ENCODE results near the gene ZNF79. TPM values are rescaled to one million over a fixed set of nuclear protein-coding genes. Genes with fewer than 3 reads are reported as not detected.

ZNF79 gene
- total and polyA plus RNA-seq, 3 experiments from 2014 or later = 6.8 to 19.7 (median 19.1) TPM

DNA sequence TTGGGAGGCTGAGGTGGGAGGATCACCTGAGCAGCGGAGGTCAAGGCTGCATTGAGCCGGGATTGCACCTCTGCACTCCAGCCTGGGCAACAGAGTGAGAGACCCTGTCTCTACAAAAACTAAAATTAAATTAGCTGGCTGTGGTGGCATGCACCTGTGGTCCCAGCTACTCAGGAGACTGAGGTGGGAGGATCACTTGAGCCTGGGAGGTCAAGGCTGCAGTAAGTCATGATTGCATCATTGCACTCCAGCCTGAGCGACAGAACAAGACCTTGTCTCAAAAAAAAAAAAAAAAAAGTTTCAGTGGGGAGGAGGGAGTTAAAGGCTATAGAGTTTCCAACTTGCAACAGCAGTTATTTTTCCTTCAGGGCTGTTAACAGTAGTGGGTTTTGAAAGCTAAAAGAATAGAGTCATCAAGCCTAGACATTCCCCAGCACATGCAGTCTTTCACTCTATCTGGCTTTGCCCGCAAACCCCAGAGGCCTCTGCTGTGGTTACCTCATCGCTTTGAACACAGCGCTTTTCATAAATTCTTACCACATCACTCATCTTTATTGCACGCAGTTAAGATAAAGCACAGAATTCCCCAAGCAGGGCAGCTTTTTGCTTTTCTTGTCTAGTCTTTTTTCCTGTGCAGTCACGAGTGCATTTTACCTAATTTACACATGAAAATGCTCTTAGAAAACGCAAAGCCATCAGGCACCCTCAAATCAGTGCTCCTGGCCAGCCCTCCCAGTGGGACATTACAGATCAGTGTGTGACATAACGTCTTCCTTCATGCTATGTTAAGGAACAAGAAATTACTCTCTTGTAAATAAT is 35.9 kb upstream of the ZNF79 start:
- Mint-ChIP-seq H3K4me1 (peaks cover 23 to 30% (median 24%) of the 10 kb centered on the region in 3 donors), H3K27ac (peak overlapping the region; percentile 24 to 83 (median 70)), H3K27me3 (peaks cover 49 to 69% of the 10 kb centered on the region in 2 donors), H3K9me3 (no peaks in the 10 kb centered on the region), H3K36me3 (no peaks in the 10 kb centered on the region), H3K4me3 (peak overlapping the region in 5 of 7 donors; percentile 2 to 41 (median 18))
- peak; percentile 76 to 95 (median 90) for DNase-seq
- Histone ChIP-seq H3K27me3 (ENCODE audit: insufficient read depth, low read length, poor library complexity, severe bottlenecking) (peaks cover 72% of the 10 kb centered on the region), H3K4me1 (ENCODE audit: insufficient read depth, low read length) (peaks cover 19% of the 10 kb centered on the region), H3K36me3 (ENCODE audit: insufficient read depth, low read length) (no peaks in the 10 kb centered on the region), H3K27ac (ENCODE audit: low read depth, low read length) (no peak overlapping the region), H3K4me3 (ENCODE audit: low read length) (peak overlapping the region; percentile 10), H3K9me3 (ENCODE audit: low read length) (no peaks in the 10 kb centered on the region)
- POLR2A ChIA-PET = interaction anchor here (0.6 to 1.5 kb wide), 6 partner anchors 9 to 474 kb away, joined by 3 to 6 read pairs (median 3); partner anchors contain the start of genes RALGPS1 and SLC2A8
- CTCF ChIA-PET = interaction anchor here (1.3 kb wide), 1 partner anchor 9 kb away, joined by 5 read pairs; the partner anchor contains the start of gene SLC2A8

DNA sequence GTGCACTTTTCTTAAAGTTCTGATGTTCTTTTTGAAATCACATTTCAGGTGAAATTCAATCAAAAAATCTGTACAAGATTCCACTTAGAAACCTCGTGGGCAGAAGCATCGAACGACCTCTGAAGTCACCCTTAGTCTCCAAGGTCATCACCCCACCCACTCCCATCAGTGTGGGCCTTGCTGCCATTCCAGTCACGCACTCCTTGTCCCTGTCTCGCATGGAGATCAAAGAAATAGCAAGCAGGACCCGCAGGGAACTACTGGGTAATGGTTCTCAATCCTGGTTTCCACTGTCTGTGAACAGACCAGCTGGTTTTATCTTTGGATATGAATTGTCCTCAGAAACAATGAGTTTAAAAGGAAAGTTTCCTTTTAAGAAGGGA is 35.3 kb upstream of the ZNF79 start:
- Mint-ChIP-seq H3K36me3 (no peaks in the 10 kb centered on the region), H3K4me1 (peaks cover 23 to 30% (median 24%) of the 10 kb centered on the region in 3 donors), H3K27ac (peak overlapping the region in 7 of 8 donors; percentile 24 to 83 (median 77)), H3K4me3 (peak overlapping the region in 3 of 7 donors; percentile 14 to 41 (median 18)), H3K9me3 (no peaks in the 10 kb centered on the region), H3K27me3 (peaks cover 45 to 70% of the 10 kb centered on the region in 2 donors)
- H3K4me3 ChIP-seq (ENCODE audit: low read length) = peak overlapping the region; percentile 10
- ChIA-PET POLR2A (interaction anchor here (0.6 to 1.5 kb wide), 5 partner anchors 8 to 387 kb away, joined by 3 to 6 read pairs (median 3); partner anchors contain the start of gene SLC2A8), CTCF (interaction anchor here (1.3 kb wide), 1 partner anchor 8 kb away, joined by 5 read pairs; the partner anchor contains the start of gene SLC2A8)
- no peak for DNase-seq
- peaks cover 19% of the 10 kb centered on the region for H3K4me1 ChIP-seq (ENCODE audit: insufficient read depth, low read length)
- H3K36me3 ChIP-seq (ENCODE audit: insufficient read depth, low read length) = no peaks in the 10 kb centered on the region
- H3K27me3 ChIP-seq (ENCODE audit: insufficient read depth, low read length, poor library complexity, severe bottlenecking) = peaks cover 67% of the 10 kb centered on the region
- H3K27ac ChIP-seq (ENCODE audit: low read depth, low read length) = no peak overlapping the region
- no peaks in the 10 kb centered on the region for H3K9me3 ChIP-seq (ENCODE audit: low read length)

DNA sequence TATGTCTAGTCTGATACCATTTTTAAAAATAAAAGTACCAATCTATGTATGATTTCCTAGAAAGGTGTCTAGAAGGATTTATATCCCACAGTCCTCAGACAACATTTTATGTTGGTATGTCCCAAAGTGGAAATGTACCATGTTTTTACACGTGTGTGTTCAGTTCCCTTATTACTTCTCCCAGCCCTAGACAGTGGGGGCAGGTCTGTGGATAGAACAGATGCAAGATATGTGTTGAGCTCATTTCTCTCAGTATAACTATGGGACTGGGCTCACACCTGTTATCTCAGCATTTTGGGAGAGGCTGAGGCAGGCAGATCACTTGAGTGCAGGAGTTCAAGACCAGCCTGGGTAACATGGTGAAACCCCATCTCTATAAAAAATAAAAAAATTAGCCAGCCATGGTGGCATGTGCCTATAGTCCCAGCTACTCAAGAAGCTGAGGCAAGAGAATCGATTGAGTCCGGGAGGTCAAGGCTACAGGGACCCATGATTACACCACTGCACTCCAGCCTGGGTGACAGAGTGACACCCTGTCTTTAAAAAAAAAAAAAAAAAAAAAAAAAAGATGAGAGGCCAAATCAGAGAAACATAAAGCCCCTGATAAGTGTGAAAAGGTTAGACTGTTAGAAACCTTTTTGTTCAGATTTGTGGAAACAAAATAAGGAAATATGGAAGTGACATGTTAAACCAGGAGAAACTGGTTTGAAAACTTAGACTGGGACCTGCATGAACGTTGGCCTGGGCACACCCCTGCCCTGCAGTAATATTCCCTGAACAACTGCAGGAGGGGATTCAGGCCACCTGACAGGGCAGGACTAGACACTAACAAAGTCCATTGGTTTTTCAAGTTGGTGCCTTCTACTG is 34.6 kb upstream of the ZNF79 start:
- Mint-ChIP-seq H3K36me3 (no peaks in the 10 kb centered on the region), H3K27me3 (peaks cover 37 to 67% of the 10 kb centered on the region in 2 donors), H3K27ac (peak overlapping the region in 3 of 8 donors; percentile 17 to 82 (median 55))

DNA sequence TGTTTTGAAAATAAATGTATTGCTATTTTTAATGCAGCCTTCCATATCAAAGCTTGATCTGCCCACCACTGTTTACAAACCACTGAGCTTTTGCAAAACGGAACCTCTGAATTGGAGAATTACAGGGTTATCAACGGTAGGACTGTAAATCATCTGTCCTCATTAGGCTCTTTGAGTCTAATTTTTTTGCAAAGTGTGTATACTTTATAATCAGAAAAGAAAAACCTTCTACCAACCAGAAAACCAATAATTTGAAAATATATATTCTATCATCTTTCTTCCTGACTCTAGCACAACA is 34.0 kb upstream of the ZNF79 start:
- peaks cover 31 to 64% of the 10 kb centered on the region in 2 donors for H3K27me3 Mint-ChIP-seq
- H3K9me3 ChIP-seq (ENCODE audit: low read length) = no peaks in the 10 kb centered on the region
- ChIA-PET POLR2A (no interaction called here), CTCF (interaction anchor here (0.6 kb wide), 1 partner anchor 494 kb away, joined by 3 read pairs; no protein-coding TSS in a partner anchor)
- peaks cover 19% of the 10 kb centered on the region for H3K4me1 ChIP-seq (ENCODE audit: insufficient read depth, low read length)
- H3K27ac ChIP-seq (ENCODE audit: low read depth, low read length) = no peak overlapping the region
- H3K9me3 Mint-ChIP-seq = no peaks in the 10 kb centered on the region
- peak overlapping the region in 1 of 8 donors; percentile 17 for H3K27ac Mint-ChIP-seq
- no peak overlapping the region for H3K4me3 ChIP-seq (ENCODE audit: low read length)
- H3K36me3 ChIP-seq (ENCODE audit: insufficient read depth, low read length) = no peaks in the 10 kb centered on the region
- H3K36me3 Mint-ChIP-seq = no peaks in the 10 kb centered on the region
- peaks cover 23 to 30% (median 24%) of the 10 kb centered on the region in 3 donors for H3K4me1 Mint-ChIP-seq
- peaks cover 54% of the 10 kb centered on the region for H3K27me3 ChIP-seq (ENCODE audit: insufficient read depth, low read length, poor library complexity, severe bottlenecking)
- DNase-seq = no peak
- H3K4me3 Mint-ChIP-seq = no peak overlapping the region

More for the DNA sequence above, 34.6 kb upstream of the ZNF79 start:
- Histone ChIP-seq H3K36me3 (ENCODE audit: insufficient read depth, low read length) (no peaks in the 10 kb centered on the region), H3K4me3 (ENCODE audit: low read length) (no peak overlapping the region), H3K27ac (ENCODE audit: low read depth, low read length) (no peak overlapping the region), H3K9me3 (ENCODE audit: low read length) (no peaks in the 10 kb centered on the region), H3K27me3 (ENCODE audit: insufficient read depth, low read length, poor library complexity, severe bottlenecking) (peaks cover 59% of the 10 kb centered on the region), H3K4me1 (ENCODE audit: insufficient read depth, low read length) (peaks cover 19% of the 10 kb centered on the region)
- Mint-ChIP-seq H3K9me3 (no peaks in the 10 kb centered on the region), H3K4me3 (no peak overlapping the region), H3K4me1 (peaks cover 23 to 30% (median 24%) of the 10 kb centered on the region in 3 donors)
- POLR2A ChIA-PET = no interaction called here
- no peak for DNase-seq
- CTCF ChIA-PET = no interaction called here

DNA sequence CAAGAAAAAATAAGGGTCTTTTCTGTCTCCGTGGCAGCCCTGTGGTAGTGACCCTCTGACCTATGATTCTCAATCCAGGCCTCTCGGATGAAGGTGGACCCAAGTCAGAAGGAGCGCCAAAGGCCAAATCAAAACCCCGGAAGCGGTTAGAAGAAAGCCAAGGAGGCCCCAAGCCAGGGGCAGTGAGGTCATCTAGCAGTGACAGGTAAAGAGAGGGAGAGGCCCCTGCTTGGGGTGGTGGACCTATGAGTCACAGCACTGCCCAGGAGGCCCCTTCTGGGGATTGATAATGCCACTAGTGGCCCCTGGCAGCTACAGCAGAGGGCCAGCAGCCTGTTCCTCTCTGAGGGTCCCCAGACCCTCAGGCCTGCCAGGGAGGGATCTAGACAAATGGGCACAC is 33.6 kb upstream of the ZNF79 start:
- no peak overlapping the region for H3K27ac Mint-ChIP-seq
- CTCF ChIA-PET = interaction anchor here (0.6 kb wide), 1 partner anchor 495 kb away, joined by 3 read pairs; no protein-coding TSS in a partner anchor
- POLR2A ChIA-PET = no interaction called here
- peaks cover 19% of the 10 kb centered on the region for H3K4me1 ChIP-seq (ENCODE audit: insufficient read depth, low read length)
- H3K9me3 Mint-ChIP-seq = no peaks in the 10 kb centered on the region
- peaks cover 52% of the 10 kb centered on the region for H3K27me3 ChIP-seq (ENCODE audit: insufficient read depth, low read length, poor library complexity, severe bottlenecking)
- H3K4me3 ChIP-seq (ENCODE audit: low read length) = no peak overlapping the region
- peaks cover 29 to 60% of the 10 kb centered on the region in 2 donors for H3K27me3 Mint-ChIP-seq
- H3K9me3 ChIP-seq (ENCODE audit: low read length) = no peaks in the 10 kb centered on the region
- no peak overlapping the region for H3K4me3 Mint-ChIP-seq
- no peaks in the 10 kb centered on the region for H3K36me3 ChIP-seq (ENCODE audit: insufficient read depth, low read length)
- H3K27ac ChIP-seq (ENCODE audit: low read depth, low read length) = no peak overlapping the region
- no peaks in the 10 kb centered on the region for H3K36me3 Mint-ChIP-seq
- H3K4me1 Mint-ChIP-seq = peaks cover 23 to 32% (median 24%) of the 10 kb centered on the region in 3 donors
- DNase-seq = no peak

DNA sequence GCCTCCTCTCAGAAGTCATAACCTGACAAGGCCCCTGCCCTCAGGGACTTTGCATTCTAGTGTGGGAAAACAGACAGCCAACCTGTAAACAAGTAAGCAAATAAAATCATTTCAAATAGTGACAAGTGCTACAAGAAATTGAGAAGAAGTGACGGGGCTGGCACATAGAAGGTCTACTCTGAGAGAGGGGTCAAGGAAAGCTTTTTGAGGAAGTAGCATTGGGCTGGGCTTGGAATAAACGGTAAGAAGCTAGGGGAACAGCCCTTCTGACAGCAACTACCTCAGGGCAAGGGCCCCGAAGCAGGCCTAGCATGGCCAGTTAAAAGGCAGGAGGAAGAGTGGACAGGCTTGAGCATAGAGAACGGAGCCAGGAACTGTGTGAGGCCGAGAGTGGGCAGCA is 32.0 kb upstream of the ZNF79 start:
- no peaks in the 10 kb centered on the region for H3K36me3 Mint-ChIP-seq
- Histone ChIP-seq H3K4me1 (ENCODE audit: insufficient read depth, low read length) (peaks cover 29% of the 10 kb centered on the region), H3K9me3 (ENCODE audit: low read length) (no peaks in the 10 kb centered on the region), H3K36me3 (ENCODE audit: insufficient read depth, low read length) (no peaks in the 10 kb centered on the region), H3K27me3 (ENCODE audit: insufficient read depth, low read length, poor library complexity, severe bottlenecking) (peaks cover 50% of the 10 kb centered on the region), H3K27ac (ENCODE audit: low read depth, low read length) (no peak overlapping the region), H3K4me3 (ENCODE audit: low read length) (no peak overlapping the region)
- H3K27ac Mint-ChIP-seq = no peak overlapping the region
- no peak for DNase-seq
- ChIA-PET CTCF (no interaction called here), POLR2A (no interaction called here)
- H3K4me1 Mint-ChIP-seq = peaks cover 23 to 32% (median 29%) of the 10 kb centered on the region in 3 donors
- no peak overlapping the region for H3K4me3 Mint-ChIP-seq
- peaks cover 17 to 50% of the 10 kb centered on the region in 2 donors for H3K27me3 Mint-ChIP-seq
- H3K9me3 Mint-ChIP-seq = no peaks in the 10 kb centered on the region

DNA sequence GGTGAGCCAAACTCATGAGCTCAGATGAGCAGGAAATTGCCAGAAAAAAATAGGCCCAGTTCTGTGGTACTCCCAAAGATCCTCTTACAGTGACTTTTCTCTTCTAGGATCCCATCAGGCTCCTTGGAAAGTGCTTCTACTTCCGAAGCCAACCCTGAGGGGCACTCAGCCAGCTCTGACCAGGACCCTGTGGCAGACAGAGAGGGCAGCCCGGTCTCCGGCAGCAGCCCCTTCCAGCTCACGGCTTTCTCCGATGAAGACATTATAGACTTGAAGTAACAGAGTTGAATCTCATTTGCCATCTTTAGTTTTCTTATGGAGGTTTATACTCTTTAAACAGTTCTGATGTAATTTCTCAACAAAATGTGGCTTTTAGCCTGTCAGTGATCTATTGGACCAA is 31.2 kb upstream of the ZNF79 start:
- Histone ChIP-seq H3K27me3 (ENCODE audit: insufficient read depth, low read length, poor library complexity, severe bottlenecking) (peaks cover 52% of the 10 kb centered on the region), H3K36me3 (ENCODE audit: insufficient read depth, low read length) (no peaks in the 10 kb centered on the region), H3K9me3 (ENCODE audit: low read length) (no peaks in the 10 kb centered on the region), H3K4me1 (ENCODE audit: insufficient read depth, low read length) (peaks cover 27% of the 10 kb centered on the region), H3K4me3 (ENCODE audit: low read length) (no peak overlapping the region), H3K27ac (ENCODE audit: low read depth, low read length) (no peak overlapping the region)
- POLR2A ChIA-PET = interaction anchor here (0.6 kb wide), 1 partner anchor 211 kb away, joined by 3 read pairs; no protein-coding TSS in a partner anchor
- DNase-seq = no peak
- Mint-ChIP-seq H3K4me3 (no peak overlapping the region), H3K27ac (no peak overlapping the region), H3K4me1 (peaks cover 23 to 31% (median 31%) of the 10 kb centered on the region in 3 donors), H3K36me3 (no peaks in the 10 kb centered on the region), H3K9me3 (no peaks in the 10 kb centered on the region), H3K27me3 (peaks cover 17 to 51% of the 10 kb centered on the region in 2 donors)
- CTCF ChIA-PET = no interaction called here
